ENCODE data around the gene EVI5L. TPM values are rescaled to one million over a fixed set of nuclear protein-coding genes. Genes with fewer than 3 reads are reported as not detected.

EVI5L gene
- total and polyA plus RNA-seq, 2 donors (not counting 1 experiment from before 2014, with no cell fraction given), result 10.4 to 16.5 TPM

DNA sequence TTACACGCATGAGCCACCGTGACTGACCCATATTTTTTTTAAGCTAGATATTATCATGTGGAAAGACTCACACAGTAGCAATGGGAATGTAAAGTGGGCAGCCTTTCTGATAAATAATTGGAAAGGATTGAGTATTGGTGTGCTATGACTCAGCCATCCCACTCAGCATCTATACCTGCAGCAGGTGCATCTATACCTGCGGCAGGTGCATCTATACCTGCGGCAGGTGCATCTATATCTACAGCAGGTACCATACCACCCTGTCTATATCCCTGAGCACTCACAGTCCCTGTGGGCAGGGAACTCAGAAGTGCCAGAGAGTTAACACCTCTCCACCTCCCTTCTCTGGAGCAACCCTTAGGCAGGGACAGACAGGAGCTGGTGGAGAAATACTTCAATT, 53.1 kb downstream of the EVI5L start:
- no peak for TF ChIP-seq EZH2 (IDR thresholded peaks at IDR 0.05; ENCODE audit: low read length, missing control alignments)
- TF ChIP-seq, protein P1, sequence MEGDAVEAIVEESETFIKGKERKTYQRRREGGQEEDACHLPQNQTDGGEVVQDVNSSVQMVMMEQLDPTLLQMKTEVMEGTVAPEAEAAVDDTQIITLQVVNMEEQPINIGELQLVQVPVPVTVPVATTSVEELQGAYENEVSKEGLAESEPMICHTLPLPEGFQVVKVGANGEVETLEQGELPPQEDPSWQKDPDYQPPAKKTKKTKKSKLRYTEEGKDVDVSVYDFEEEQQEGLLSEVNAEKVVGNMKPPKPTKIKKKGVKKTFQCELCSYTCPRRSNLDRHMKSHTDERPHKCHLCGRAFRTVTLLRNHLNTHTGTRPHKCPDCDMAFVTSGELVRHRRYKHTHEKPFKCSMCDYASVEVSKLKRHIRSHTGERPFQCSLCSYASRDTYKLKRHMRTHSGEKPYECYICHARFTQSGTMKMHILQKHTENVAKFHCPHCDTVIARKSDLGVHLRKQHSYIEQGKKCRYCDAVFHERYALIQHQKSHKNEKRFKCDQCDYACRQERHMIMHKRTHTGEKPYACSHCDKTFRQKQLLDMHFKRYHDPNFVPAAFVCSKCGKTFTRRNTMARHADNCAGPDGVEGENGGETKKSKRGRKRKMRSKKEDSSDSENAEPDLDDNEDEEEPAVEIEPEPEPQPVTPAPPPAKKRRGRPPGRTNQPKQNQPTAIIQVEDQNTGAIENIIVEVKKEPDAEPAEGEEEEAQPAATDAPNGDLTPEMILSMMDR (conservative IDR thresholded peaks at IDR 0.05 in 1 of 2, IDR thresholded peaks at IDR 0.05 in 1 of 2; ENCODE audit: low read depth in 1 of 2, low read length in 2 of 2), result no peak
- no peaks in the 10 kb centered on the region for H3K27me3 ChIP-seq (ENCODE audit: control insufficient read depth, insufficient read depth, low read length)
- no peak overlapping the region for H2AFZ ChIP-seq (ENCODE audit: low read length)
- H3K36me3 ChIP-seq (ENCODE audit: control insufficient read depth, insufficient read depth, low read length), result no peaks in the 10 kb centered on the region
- no peaks in the 10 kb centered on the region for H3K4me1 ChIP-seq (ENCODE audit: control insufficient read depth, extremely low read depth, insufficient read depth, low read length)
- H3K79me2 ChIP-seq (ENCODE audit: control insufficient read depth, insufficient read depth, low read length), result no peaks in the 10 kb centered on the region
- no peak overlapping the region for H3K9ac ChIP-seq (ENCODE audit: insufficient read depth, low read length)
- no peak for DNase-seq (ENCODE audit: low read depth in 2 of 2)
- H4K20me1 ChIP-seq (ENCODE audit: control insufficient read depth, extremely low read depth, insufficient read depth, low read length), result no peaks in the 10 kb centered on the region
- no peak overlapping the region for H3K4me2 ChIP-seq (ENCODE audit: extremely low read depth, insufficient read depth, low read length)
- no peak overlapping the region for H3K27ac ChIP-seq (ENCODE audit: insufficient read depth, low read length)
- H3K9me3 ChIP-seq (ENCODE audit: control insufficient read depth, insufficient read depth, low read depth, low read length), result no peaks in the 10 kb centered on the region
- H3K4me3 ChIP-seq (replicated peaks in 1 of 4; ENCODE audit: control extremely low read depth in 1 of 4, insufficient read depth in 1 of 4, low read depth in 3 of 4, low read length in 4 of 4), result no peak overlapping the region

DNA sequence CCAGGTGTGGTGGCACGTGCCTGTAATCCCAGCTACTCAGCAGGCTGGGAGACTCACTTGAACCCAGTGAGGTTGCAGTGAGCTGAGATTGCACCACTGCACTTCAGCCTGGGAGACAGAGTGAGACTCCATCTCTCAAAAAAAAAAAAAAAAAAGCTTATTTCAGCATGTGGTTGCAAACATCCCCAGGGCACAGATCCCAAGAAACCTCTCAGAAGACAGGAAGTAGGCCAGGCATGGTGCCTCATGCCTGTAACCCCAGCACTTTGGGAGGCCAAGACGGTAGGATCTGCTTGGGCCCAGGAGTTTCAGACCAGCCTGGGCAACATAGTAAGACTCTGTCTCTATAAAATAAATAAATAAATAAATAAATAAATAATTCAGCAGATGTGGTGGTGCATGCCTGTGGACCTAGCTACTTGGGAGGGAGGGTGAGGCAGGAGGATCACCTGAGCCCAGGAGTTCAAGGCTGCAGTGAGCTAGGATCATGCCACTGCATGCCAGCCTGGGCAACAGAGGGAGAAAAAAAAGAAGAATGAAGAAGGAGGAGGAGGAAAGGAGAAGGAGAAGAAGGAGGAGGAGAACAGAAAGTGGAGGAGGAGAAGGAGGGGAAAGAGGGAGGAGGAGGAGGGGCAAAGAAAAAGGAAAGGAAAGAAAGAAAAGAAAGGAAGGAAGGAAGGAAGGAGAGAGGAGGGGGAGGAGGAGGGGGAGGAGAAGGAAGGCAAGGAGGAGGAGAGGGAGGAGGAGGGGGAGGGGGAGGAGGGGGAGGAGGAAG, 54.0 kb downstream of the EVI5L start:
- Histone ChIP-seq H3K79me2 (ENCODE audit: control insufficient read depth, insufficient read depth, low read length) (no peaks in the 10 kb centered on the region), H2AFZ (ENCODE audit: low read length) (no peak overlapping the region), H3K36me3 (ENCODE audit: control insufficient read depth, insufficient read depth, low read length) (no peaks in the 10 kb centered on the region), H3K4me3 (replicated peaks in 1 of 4; ENCODE audit: control extremely low read depth in 1 of 4, insufficient read depth in 1 of 4, low read depth in 3 of 4, low read length in 4 of 4) (no peak overlapping the region), H3K4me1 (ENCODE audit: control insufficient read depth, extremely low read depth, insufficient read depth, low read length) (no peaks in the 10 kb centered on the region), H4K20me1 (ENCODE audit: control insufficient read depth, extremely low read depth, insufficient read depth, low read length) (no peaks in the 10 kb centered on the region), H3K9ac (ENCODE audit: insufficient read depth, low read length) (no peak overlapping the region), H3K4me2 (ENCODE audit: extremely low read depth, insufficient read depth, low read length) (no peak overlapping the region), H3K27me3 (ENCODE audit: control insufficient read depth, insufficient read depth, low read length) (no peaks in the 10 kb centered on the region), H3K27ac (ENCODE audit: insufficient read depth, low read length) (no peak overlapping the region), H3K9me3 (ENCODE audit: control insufficient read depth, insufficient read depth, low read depth, low read length) (no peaks in the 10 kb centered on the region)
- TF ChIP-seq, protein P1 (conservative IDR thresholded peaks at IDR 0.05 in 1 of 2, IDR thresholded peaks at IDR 0.05 in 1 of 2; ENCODE audit: low read depth in 1 of 2, low read length in 2 of 2), result no peak
- no peak for TF ChIP-seq EZH2 (IDR thresholded peaks at IDR 0.05; ENCODE audit: low read length, missing control alignments)
- peak in 1 of 2 donors; percentile 23 for DNase-seq (ENCODE audit: low read depth in 2 of 2)

DNA sequence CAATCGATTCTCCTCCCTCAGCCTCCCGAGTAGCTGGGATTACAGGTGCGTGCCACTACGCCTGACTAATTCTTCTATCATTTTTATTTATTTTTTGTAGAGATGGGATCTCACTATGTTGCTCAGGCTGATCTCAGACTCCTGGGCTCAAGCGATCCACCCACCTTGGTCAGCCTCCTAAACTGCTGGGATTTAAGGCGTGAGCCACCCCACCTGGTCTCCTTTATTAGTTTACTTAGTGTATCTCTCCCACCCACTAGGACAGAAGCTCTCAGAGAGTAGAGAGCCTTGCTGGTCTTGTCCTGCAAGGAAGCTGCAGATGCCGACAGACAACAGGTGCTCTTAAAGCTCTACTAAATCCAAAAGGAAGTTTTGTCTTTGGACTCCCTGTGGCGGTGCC, 55.8 kb downstream of the EVI5L start:
- H3K9ac ChIP-seq (ENCODE audit: insufficient read depth, low read length), result no peak overlapping the region
- no peaks in the 10 kb centered on the region for H3K9me3 ChIP-seq (ENCODE audit: control insufficient read depth, insufficient read depth, low read depth, low read length)
- TF ChIP-seq EZH2 (IDR thresholded peaks at IDR 0.05; ENCODE audit: low read length, missing control alignments), result no peak
- TF ChIP-seq, protein P1 (conservative IDR thresholded peaks at IDR 0.05 in 1 of 2, IDR thresholded peaks at IDR 0.05 in 1 of 2; ENCODE audit: low read depth in 1 of 2, low read length in 2 of 2), result no peak
- no peaks in the 10 kb centered on the region for H3K36me3 ChIP-seq (ENCODE audit: control insufficient read depth, insufficient read depth, low read length)
- H4K20me1 ChIP-seq (ENCODE audit: control insufficient read depth, extremely low read depth, insufficient read depth, low read length), result no peaks in the 10 kb centered on the region
- no peaks in the 10 kb centered on the region for H3K79me2 ChIP-seq (ENCODE audit: control insufficient read depth, insufficient read depth, low read length)
- no peak overlapping the region for H3K4me3 ChIP-seq (replicated peaks in 1 of 4; ENCODE audit: control extremely low read depth in 1 of 4, insufficient read depth in 1 of 4, low read depth in 3 of 4, low read length in 4 of 4)
- no peak for DNase-seq (ENCODE audit: low read depth in 2 of 2)
- H3K4me1 ChIP-seq (ENCODE audit: control insufficient read depth, extremely low read depth, insufficient read depth, low read length), result no peaks in the 10 kb centered on the region
- no peak overlapping the region for H2AFZ ChIP-seq (ENCODE audit: low read length)
- H3K27me3 ChIP-seq (ENCODE audit: control insufficient read depth, insufficient read depth, low read length), result no peaks in the 10 kb centered on the region
- H3K4me2 ChIP-seq (ENCODE audit: extremely low read depth, insufficient read depth, low read length), result no peak overlapping the region
- no peak overlapping the region for H3K27ac ChIP-seq (ENCODE audit: insufficient read depth, low read length)
